ENCODE results near the gene SIGLEC7. TPM values are rescaled to one million over a fixed set of nuclear protein-coding genes. Genes with fewer than 3 reads are reported as not detected.

SIGLEC7 gene
- total and polyA plus RNA-seq, 2 experiments from 2014 or later = not detected

DNA sequence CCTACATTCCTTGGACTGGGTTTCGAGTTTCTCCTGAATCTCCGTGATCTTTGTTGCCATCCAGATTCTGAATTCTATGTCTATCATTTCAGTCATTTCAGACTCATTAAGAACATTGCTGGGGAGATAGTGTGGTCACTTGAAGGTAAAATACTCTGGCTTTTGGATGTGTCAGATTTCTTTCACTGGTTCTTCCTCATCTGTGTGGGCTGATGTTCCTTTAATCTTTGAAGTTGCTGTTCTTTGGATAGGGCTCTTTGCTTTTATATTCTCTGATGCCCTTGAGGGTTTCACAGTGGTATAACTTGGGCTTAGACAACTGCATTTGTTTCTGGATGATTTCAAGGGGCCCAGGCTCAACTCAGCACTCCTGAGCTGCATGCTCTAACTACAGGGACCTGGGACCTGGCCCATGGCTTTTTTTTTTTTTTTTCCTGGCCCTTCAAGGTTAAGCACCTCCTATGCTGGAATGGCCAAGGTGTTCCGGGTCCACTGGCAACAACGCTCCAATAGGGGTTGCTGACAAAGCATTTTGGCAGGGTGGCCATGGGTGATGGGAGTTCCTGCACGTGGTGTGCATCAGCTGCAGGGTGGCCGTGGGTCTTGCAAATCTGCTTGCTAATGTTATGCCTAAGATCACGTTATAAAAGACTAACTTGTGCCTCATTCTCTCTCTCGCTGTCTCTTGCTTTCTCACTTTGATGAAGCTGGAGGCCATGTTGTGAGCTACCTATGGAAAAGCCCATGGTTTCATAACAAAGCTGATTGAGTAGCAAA, 5.9 kb upstream of the SIGLEC7 start:
- Histone ChIP-seq H3F3A (ENCODE audit: insufficient read depth) (no peaks in the 10 kb centered on the region), H3K9me2 (ENCODE audit: insufficient read depth) (no peaks in the 10 kb centered on the region), H3K9ac (no peak overlapping the region), H3K27ac (no peak overlapping the region), H4K20me1 (ENCODE audit: insufficient read depth) (no peaks in the 10 kb centered on the region), H2AFZ (no peak overlapping the region), H3K79me2 (ENCODE audit: insufficient read depth) (no peaks in the 10 kb centered on the region), H3K36me3 (ENCODE audit: low read depth) (no peaks in the 10 kb centered on the region), H3K4me1 (ENCODE audit: insufficient read depth) (no peaks in the 10 kb centered on the region), H3K4me2 (ENCODE audit: unreplicated experiment) (no peak overlapping the region), H3K9me3 (ENCODE audit: low read depth) (no peaks in the 10 kb centered on the region), H3K27me3 (replicated peaks; ENCODE audit: insufficient read depth) (peaks cover 17% of the 10 kb centered on the region), H3K4me3 (no peak overlapping the region)
- in situ Hi-C loops (cut with MboI) = no loop called here
- DNase-seq = no peak
- WGBS, 2 experiments (ENCODE audit: low coverage in 1 of 2, low lambda C conversion rate in 2 of 2, missing lambda C conversion rate in 2 of 2) = 50 to 53% methylated on average over 8 of the region's 8 CpGs
- TF ChIP-seq EZH2 (IDR thresholded peaks at IDR 0.05; ENCODE audit: insufficient read depth, poor library complexity, severe bottlenecking) = no peak
- TF ChIP-seq EZH2phosphoT487 (IDR thresholded peaks at IDR 0.05; ENCODE audit: insufficient read depth, low read depth) = no peak

DNA sequence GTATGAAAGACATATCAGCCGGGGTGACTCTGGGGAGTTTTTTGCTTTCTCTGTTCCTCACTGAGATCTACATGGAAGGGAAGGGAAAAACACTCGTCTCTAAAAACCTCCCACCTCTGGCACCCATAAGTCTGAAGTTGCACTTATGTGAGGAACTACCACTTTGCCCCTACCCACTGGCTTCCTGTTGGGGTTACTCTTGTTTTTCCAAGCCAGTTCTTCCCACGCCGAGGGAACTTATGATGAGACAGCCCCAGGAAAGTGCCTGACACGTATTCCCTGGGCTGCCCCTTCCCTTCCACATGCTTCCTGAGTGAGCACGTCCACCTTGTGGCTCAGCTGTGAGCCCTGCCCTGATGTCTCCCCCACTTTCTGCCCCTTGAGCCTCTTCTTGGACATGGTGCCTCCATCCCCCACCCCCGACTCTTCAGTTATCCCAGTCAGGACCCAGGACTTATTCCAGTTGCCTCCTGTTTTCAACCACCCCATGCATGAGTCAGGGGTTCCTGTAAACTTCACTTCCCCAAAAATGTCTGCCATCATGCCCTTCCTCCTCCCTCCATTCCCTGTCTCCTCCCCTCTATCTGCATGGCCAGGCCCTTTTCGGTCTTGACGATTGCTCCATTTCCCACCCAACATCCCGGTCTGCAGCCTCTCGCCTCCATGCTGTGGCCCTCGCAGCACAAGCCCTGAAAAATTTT, 5.1 kb upstream of the SIGLEC7 start:
- no peaks in the 10 kb centered on the region for H3F3A ChIP-seq (ENCODE audit: insufficient read depth)
- no peak overlapping the region for H3K4me2 ChIP-seq (ENCODE audit: unreplicated experiment)
- no peaks in the 10 kb centered on the region for H3K36me3 ChIP-seq (ENCODE audit: low read depth)
- no peaks in the 10 kb centered on the region for H3K79me2 ChIP-seq (ENCODE audit: insufficient read depth)
- H4K20me1 ChIP-seq (ENCODE audit: insufficient read depth) = no peaks in the 10 kb centered on the region
- no peak for TF ChIP-seq EZH2phosphoT487 (IDR thresholded peaks at IDR 0.05; ENCODE audit: insufficient read depth, low read depth)
- no peak for TF ChIP-seq EZH2 (IDR thresholded peaks at IDR 0.05; ENCODE audit: insufficient read depth, poor library complexity, severe bottlenecking)
- no peak overlapping the region for H3K9ac ChIP-seq
- no peak for DNase-seq
- no peaks in the 10 kb centered on the region for H3K9me3 ChIP-seq (ENCODE audit: low read depth)
- H3K27me3 ChIP-seq (replicated peaks; ENCODE audit: insufficient read depth) = peaks cover 19% of the 10 kb centered on the region
- no peak overlapping the region for H3K4me3 ChIP-seq
- no peaks in the 10 kb centered on the region for H3K4me1 ChIP-seq (ENCODE audit: insufficient read depth)
- H3K27ac ChIP-seq = no peak overlapping the region
- no peak overlapping the region for H2AFZ ChIP-seq
- 29 to 38% methylated on average over 12 of the region's 12 CpGs for WGBS, 2 experiments (ENCODE audit: low coverage in 1 of 2, low lambda C conversion rate in 2 of 2, missing lambda C conversion rate in 2 of 2)
- no peaks in the 10 kb centered on the region for H3K9me2 ChIP-seq (ENCODE audit: insufficient read depth)
- in situ Hi-C loops (cut with MboI) = no loop called here

DNA sequence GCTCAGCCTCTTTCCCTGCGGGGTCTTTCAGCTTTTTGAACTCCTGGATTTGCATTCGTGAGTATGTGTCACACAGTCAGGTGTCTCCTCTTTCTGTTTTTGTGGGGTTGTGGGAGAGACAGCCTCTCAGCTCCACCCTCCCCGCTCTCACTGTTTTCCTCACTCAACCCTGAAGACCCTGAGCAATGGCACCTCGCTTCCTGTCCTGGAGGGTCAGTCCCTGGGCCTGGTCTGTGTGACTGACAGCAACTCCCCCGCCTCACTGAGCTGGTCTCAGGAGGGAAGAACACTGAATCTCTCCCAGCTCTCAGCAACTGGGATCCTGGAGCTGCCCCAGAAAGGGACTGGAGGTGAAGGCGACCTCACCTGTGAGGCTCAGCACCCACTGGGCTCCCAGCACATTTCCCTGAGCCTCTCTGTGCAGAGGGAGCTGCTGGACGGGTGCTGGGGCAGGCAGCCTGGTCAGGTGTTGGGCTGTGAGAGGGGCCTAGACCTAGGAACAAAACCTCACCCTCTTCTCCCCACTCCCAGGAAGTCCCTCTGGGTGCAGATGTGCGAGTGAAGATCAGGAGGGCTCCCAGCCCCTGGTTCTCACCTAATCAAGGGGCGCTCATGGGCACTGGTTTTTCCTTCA, 4.2 kb upstream of the SIGLEC7 start:
- DNase-seq = no peak
- no peaks in the 10 kb centered on the region for H3K36me3 ChIP-seq (ENCODE audit: low read depth)
- H3K4me1 ChIP-seq (ENCODE audit: insufficient read depth) = no peaks in the 10 kb centered on the region
- no peaks in the 10 kb centered on the region for H3K9me2 ChIP-seq (ENCODE audit: insufficient read depth)
- H3K79me2 ChIP-seq (ENCODE audit: insufficient read depth) = no peaks in the 10 kb centered on the region
- no peaks in the 10 kb centered on the region for H4K20me1 ChIP-seq (ENCODE audit: insufficient read depth)
- peaks cover 19% of the 10 kb centered on the region for H3K27me3 ChIP-seq (replicated peaks; ENCODE audit: insufficient read depth)
- no peaks in the 10 kb centered on the region for H3K9me3 ChIP-seq (ENCODE audit: low read depth)
- no peak overlapping the region for H3K9ac ChIP-seq
- in situ Hi-C loops (cut with MboI) = no loop called here
- 29 to 30% methylated on average over 9 of the region's 9 CpGs for WGBS, 2 experiments (ENCODE audit: low coverage in 1 of 2, low lambda C conversion rate in 2 of 2, missing lambda C conversion rate in 2 of 2)
- no peaks in the 10 kb centered on the region for H3F3A ChIP-seq (ENCODE audit: insufficient read depth)
- no peak overlapping the region for H3K27ac ChIP-seq
- no peak overlapping the region for H3K4me2 ChIP-seq (ENCODE audit: unreplicated experiment)
- H2AFZ ChIP-seq = no peak overlapping the region
- TF ChIP-seq EZH2phosphoT487 (IDR thresholded peaks at IDR 0.05; ENCODE audit: insufficient read depth, low read depth) (no peak), EZH2 (IDR thresholded peaks at IDR 0.05; ENCODE audit: insufficient read depth, poor library complexity, severe bottlenecking) (no peak)
- no peak overlapping the region for H3K4me3 ChIP-seq

DNA sequence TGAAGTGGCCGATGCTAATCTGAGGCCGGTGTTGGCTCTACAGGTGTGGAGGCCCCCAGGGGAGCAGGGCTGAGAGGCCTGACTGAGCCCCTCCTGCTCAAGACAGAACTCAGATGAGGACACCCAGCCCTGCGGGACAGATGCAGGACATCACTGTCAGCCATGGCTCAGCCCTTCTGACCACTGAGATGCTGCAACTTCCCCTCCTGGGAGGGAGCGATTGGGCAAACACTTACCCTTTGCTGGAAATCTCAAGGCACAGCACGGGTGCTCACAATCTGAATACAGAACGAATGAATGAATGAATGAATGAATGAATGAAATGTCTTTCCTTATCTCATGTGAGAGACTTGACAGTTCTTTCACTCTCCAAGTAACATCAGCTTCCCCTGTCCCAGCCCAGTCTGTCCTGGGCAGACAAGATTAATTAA, 3.5 kb upstream of the SIGLEC7 start:
- H3K4me3 ChIP-seq = no peak overlapping the region
- WGBS, 2 experiments (ENCODE audit: low coverage in 1 of 2, low lambda C conversion rate in 2 of 2, missing lambda C conversion rate in 2 of 2) = 51 to 54% methylated on average over 6 of the region's 6 CpGs
- peaks cover 19% of the 10 kb centered on the region for H3K27me3 ChIP-seq (replicated peaks; ENCODE audit: insufficient read depth)
- H3K36me3 ChIP-seq (ENCODE audit: low read depth) = no peaks in the 10 kb centered on the region
- TF ChIP-seq EZH2phosphoT487 (IDR thresholded peaks at IDR 0.05; ENCODE audit: insufficient read depth, low read depth) = no peak
- no peak for TF ChIP-seq EZH2 (IDR thresholded peaks at IDR 0.05; ENCODE audit: insufficient read depth, poor library complexity, severe bottlenecking)
- H3K9me3 ChIP-seq (ENCODE audit: low read depth) = no peaks in the 10 kb centered on the region
- no peak overlapping the region for H2AFZ ChIP-seq
- H3K4me2 ChIP-seq (ENCODE audit: unreplicated experiment) = no peak overlapping the region
- H3K27ac ChIP-seq = no peak overlapping the region
- no peak overlapping the region for H3K9ac ChIP-seq
- in situ Hi-C loops (cut with MboI) = no loop called here
- no peak for DNase-seq
- no peaks in the 10 kb centered on the region for H3F3A ChIP-seq (ENCODE audit: insufficient read depth)
- H3K79me2 ChIP-seq (ENCODE audit: insufficient read depth) = no peaks in the 10 kb centered on the region
- H4K20me1 ChIP-seq (ENCODE audit: insufficient read depth) = no peaks in the 10 kb centered on the region
- no peaks in the 10 kb centered on the region for H3K9me2 ChIP-seq (ENCODE audit: insufficient read depth)
- H3K4me1 ChIP-seq (ENCODE audit: insufficient read depth) = no peaks in the 10 kb centered on the region

Measured in GM23248 (cell line).